Measurements from ENCODE around the gene NCKAP5. TPM values are rescaled to one million over a fixed set of nuclear protein-coding genes. Genes with fewer than 3 reads are reported as not detected.
A peak's percentile ranks its signal among the peaks of the same experiment; 100 is the strongest.

Gene NCKAP5
- total RNA-seq, 2 donors from 2014 or later: 0.78 to 2.6 TPM

DNA sequence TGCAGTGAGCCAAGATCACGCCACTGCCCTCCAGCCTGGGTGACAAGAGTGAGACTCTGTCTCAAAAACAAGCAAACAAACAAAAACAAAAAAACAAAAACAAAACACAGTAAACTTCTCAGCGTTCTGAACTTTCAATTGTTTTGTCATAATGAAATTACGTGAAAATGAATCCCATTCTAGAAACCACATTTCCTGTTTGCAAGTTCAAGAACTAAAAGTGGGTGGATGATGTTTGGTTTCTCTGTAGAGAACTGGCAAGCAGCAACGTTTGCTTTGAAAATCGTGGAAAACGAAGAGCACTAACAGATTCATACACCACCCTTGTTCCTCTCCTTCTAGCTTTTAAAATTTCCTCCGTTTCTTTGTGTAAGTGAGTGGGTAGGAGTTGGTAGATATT, 672.2 kb downstream of the NCKAP5 start:
- DNase-seq (no peak), ATAC-seq (no peak)
- H3K4me1 ChIP-seq: no peaks in the 10 kb centered on the region
- H3K36me3 ChIP-seq (replicated peaks in 1 of 2; ENCODE audit: insufficient read depth in 1 of 2, low read depth in 2 of 2): no peaks in the 10 kb centered on the region
- no peak for TF ChIP-seq POLR2A (IDR thresholded peaks at IDR 0.05)
- TF ChIP-seq, protein P1, sequence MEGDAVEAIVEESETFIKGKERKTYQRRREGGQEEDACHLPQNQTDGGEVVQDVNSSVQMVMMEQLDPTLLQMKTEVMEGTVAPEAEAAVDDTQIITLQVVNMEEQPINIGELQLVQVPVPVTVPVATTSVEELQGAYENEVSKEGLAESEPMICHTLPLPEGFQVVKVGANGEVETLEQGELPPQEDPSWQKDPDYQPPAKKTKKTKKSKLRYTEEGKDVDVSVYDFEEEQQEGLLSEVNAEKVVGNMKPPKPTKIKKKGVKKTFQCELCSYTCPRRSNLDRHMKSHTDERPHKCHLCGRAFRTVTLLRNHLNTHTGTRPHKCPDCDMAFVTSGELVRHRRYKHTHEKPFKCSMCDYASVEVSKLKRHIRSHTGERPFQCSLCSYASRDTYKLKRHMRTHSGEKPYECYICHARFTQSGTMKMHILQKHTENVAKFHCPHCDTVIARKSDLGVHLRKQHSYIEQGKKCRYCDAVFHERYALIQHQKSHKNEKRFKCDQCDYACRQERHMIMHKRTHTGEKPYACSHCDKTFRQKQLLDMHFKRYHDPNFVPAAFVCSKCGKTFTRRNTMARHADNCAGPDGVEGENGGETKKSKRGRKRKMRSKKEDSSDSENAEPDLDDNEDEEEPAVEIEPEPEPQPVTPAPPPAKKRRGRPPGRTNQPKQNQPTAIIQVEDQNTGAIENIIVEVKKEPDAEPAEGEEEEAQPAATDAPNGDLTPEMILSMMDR (IDR thresholded peaks at IDR 0.05): no peak
- H3K9me3 ChIP-seq: no peaks in the 10 kb centered on the region
- no peaks in the 10 kb centered on the region for H3K27me3 ChIP-seq
- WGBS, 2 donors: 55% methylated on average over 7 of the region's 7 CpGs
- no peak overlapping the region for H3K4me3 ChIP-seq
- intact Hi-C loops (cut with DNase I): no loop called here
- H3K27ac ChIP-seq: no peak overlapping the region

DNA sequence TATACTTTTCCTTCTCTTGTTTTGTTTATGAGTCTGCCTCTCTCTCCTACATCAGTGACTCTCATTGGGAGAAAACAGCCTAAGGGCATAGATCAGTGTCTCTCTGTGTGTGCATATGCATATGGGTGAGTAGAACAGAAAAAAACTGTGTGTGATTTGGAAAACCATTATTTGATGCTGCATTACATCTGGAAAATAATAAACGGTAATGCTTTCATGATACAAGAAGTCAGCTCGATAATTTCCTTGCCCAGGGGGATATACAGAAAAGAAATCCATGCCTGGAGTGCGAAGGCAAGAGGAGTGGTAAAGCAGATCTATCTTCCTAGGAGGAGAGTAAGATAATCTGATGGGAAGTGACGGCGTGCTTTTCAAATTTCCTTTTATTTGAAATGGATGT, 676.8 kb downstream of the NCKAP5 start:
- ATAC-seq (no peak), DNase-seq (no peak)
- no peaks in the 10 kb centered on the region for H3K9me3 ChIP-seq
- H3K27ac ChIP-seq: no peak overlapping the region
- no peak for TF ChIP-seq POLR2A (IDR thresholded peaks at IDR 0.05)
- TF ChIP-seq, protein P1 (IDR thresholded peaks at IDR 0.05): no peak
- no peaks in the 10 kb centered on the region for H3K4me1 ChIP-seq
- WGBS, 2 donors: 85% methylated on average over 5 of the region's 5 CpGs
- intact Hi-C loops (cut with DNase I): no loop called here
- no peaks in the 10 kb centered on the region for H3K27me3 ChIP-seq
- no peaks in the 10 kb centered on the region for H3K36me3 ChIP-seq (replicated peaks in 1 of 2; ENCODE audit: insufficient read depth in 1 of 2, low read depth in 2 of 2)
- no peak overlapping the region for H3K4me3 ChIP-seq

DNA sequence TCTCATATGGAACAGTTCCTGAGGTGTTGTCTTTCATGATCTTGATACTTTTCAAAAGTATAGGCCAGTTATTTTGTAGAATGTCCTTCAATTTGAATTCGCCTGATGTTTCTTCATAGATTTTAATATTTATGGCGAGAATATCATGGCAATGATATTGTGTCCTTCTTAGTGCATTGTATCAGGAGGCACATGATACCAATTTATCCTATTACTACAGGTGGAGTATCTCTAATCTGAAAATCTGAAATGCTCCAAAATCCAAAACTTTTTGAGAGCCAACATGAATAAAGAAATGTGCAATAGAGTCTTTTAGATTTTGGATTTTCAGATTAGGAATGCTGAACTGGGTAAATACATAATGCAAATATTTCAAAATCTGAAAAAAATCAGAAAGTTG, 681.7 kb downstream of the NCKAP5 start:
- ATAC-seq: no peak
- no peak for TF ChIP-seq POLR2A (IDR thresholded peaks at IDR 0.05)
- TF ChIP-seq, protein P1 (IDR thresholded peaks at IDR 0.05): no peak

DNA sequence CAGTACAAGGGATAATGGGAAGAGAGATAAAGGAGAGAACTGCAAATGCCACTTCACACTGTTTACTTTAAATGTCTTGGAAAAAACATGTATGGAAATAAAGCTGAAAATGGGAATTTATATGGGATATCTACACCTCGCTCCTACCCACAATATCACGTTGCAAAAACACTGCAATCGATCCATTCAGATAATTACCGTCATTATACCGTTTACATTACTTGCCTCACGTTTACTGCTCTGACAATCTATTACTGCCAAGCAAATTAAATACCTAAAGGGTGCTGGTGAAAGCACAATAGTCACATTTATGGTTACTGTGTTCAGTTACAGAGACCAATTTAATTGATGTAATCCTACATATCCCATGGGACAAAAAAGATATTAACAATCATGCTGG, 683.6 kb downstream of the NCKAP5 start:
- Histone ChIP-seq H3K27ac (no peak overlapping the region), H3K36me3 (replicated peaks in 1 of 2; ENCODE audit: insufficient read depth in 1 of 2, low read depth in 2 of 2) (no peaks in the 10 kb centered on the region), H3K4me3 (no peak overlapping the region), H3K27me3 (no peaks in the 10 kb centered on the region), H3K4me1 (peaks cover 22% of the 10 kb centered on the region), H3K9me3 (no peaks in the 10 kb centered on the region)
- TF ChIP-seq, protein P1 (IDR thresholded peaks at IDR 0.05): no peak
- no peak for TF ChIP-seq POLR2A (IDR thresholded peaks at IDR 0.05)
- 11 to 20% methylated on average over 6 of the region's 6 CpGs for WGBS, 2 donors
- ATAC-seq (no peak), DNase-seq (no peak)
- intact Hi-C loops (cut with DNase I): no loop called here

More for the DNA sequence above, 681.7 kb downstream of the NCKAP5 start:
- no peaks in the 10 kb centered on the region for H3K36me3 ChIP-seq (replicated peaks in 1 of 2; ENCODE audit: insufficient read depth in 1 of 2, low read depth in 2 of 2)
- no peaks in the 10 kb centered on the region for H3K9me3 ChIP-seq
- intact Hi-C loops (cut with DNase I): no loop called here
- WGBS, 2 donors: 64 to 74% methylated on average over 2 of the region's 2 CpGs
- no peak overlapping the region for H3K27ac ChIP-seq
- no peak overlapping the region for H3K4me3 ChIP-seq
- H3K4me1 ChIP-seq: peaks cover 22% of the 10 kb centered on the region
- DNase-seq: no peak
- no peaks in the 10 kb centered on the region for H3K27me3 ChIP-seq

DNA sequence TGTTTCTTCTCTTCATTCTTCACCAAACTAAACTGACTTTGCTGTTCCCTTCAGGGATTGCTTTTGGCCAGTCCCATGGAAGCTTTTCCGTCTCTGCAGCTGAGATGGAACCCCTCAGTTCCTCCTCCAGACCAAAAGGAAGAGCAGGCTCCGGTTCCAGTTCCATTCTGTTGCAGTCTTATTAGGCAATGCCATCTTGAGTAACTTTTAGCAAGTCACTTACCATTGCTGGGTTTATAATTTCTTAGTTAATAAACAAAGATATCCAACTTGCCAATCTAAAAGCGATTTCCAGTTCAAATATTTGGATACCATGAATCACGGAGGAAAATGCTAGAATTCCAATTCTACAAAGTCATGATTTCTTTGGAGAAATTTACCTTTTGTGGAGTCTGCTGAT, 684.0 kb downstream of the NCKAP5 start:
- WGBS, 2 donors: 20 to 28% methylated on average over 4 of the region's 4 CpGs
- Histone ChIP-seq H3K4me1 (peaks cover 22% of the 10 kb centered on the region), H3K36me3 (replicated peaks in 1 of 2; ENCODE audit: insufficient read depth in 1 of 2, low read depth in 2 of 2) (no peaks in the 10 kb centered on the region), H3K9me3 (no peaks in the 10 kb centered on the region), H3K27ac (peak overlapping the region in 1 of 4 donors; percentile 20), H3K27me3 (no peaks in the 10 kb centered on the region), H3K4me3 (no peak overlapping the region)
- no peak for DNase-seq
- TF ChIP-seq, protein P1 (IDR thresholded peaks at IDR 0.05): no peak
- no peak for TF ChIP-seq POLR2A (IDR thresholded peaks at IDR 0.05)
- intact Hi-C loops (cut with DNase I): no loop called here
- ATAC-seq: peak; percentile 40
